T47D (cell line): Measurements from ENCODE around the gene P4HA1.
A peak's percentile ranks its signal among the peaks of the same experiment; 100 is the strongest.

Experiments
- DNase-seq, 2 experiments: peaks; one replicate each; pipeline versions ENCODE4 v3.0.0 to v3.0.0-alpha.2; 2011 to 2012; ENCODE audit warnings: low read depth in 1 of 2, low spot score in 1 of 2
- JUND ChIP-seq: IDR thresholded peaks from 2 replicates; pipeline ENCODE4 v1.6.1; 2012; ENCODE audit warnings: low read depth
- in situ Hi-C: cut with HindIII; loops from 2 replicates; pipeline ENCODE4 v1.10.0; 2016; ENCODE audit warnings: low sequenced_read_pairs, low pct_unique_long_range_greater_than_20kb

P4HA1 gene

GRCh38 chr10:73096449-73097304, at the start of gene P4HA1:
TSS of gene P4HA1 (minus strand) at chr10:73096866. CDS start at chr10:73074883, 21,983 bp downstream.
- in situ Hi-C loops: no loop called here
- no peak for TF ChIP-seq JUND
- peak; percentile 85 to 97 for DNase-seq

- DNase-seq: no peak
- TF ChIP-seq JUND: no peak
- in situ Hi-C loops: no loop called here
Measured at GRCh38 chr10:73141603-73142002, 44.9 kb upstream of the P4HA1 start.

DNA sequence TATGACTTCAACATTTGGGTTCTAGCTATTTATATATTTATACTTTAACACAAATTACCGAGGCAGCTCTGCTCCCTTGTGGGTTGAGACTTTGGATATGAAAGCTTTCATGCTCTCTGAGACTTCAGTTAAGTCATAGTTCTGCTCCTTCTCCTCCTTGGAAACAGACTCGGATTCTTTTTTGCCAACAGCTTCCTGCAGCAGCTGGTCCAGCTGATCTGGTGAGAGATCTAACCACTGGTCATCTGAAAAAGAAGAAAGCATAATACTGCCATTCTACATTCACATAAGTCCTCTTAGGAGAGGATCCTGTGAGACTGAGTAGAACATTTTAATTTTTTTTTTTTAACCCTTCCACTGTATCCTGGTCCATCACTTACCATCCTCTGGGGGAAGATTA, 42.6 kb upstream of the P4HA1 start:
- in situ Hi-C loops: no loop called here
- no peak for DNase-seq
- TF ChIP-seq JUND: no peak

- no peak for DNase-seq
- no peak for TF ChIP-seq JUND
- in situ Hi-C loops: no loop called here
Measured at GRCh38 chr10:73136627-73137026, 40.0 kb upstream of the P4HA1 start.

- in situ Hi-C loops: no loop called here
Measured at GRCh38 chr10:73134727-73135126, 38.1 kb upstream of the P4HA1 start.

GRCh38 chr10:73131913-73132686, 35.4 kb upstream of the P4HA1 start:
- no peak for TF ChIP-seq JUND
- no peak for DNase-seq
- in situ Hi-C loops: no loop called here

More at GRCh38 chr10:73134727-73135126, 38.1 kb upstream of the P4HA1 start:
- no peak for DNase-seq
- no peak for TF ChIP-seq JUND

- no peak for DNase-seq
- in situ Hi-C loops: no loop called here
- no peak for TF ChIP-seq JUND
Measured at GRCh38 chr10:73131301-73131700, 34.6 kb upstream of the P4HA1 start.

GRCh38 chr10:73126343-73126742, 29.7 kb upstream of the P4HA1 start:
- no peak for TF ChIP-seq JUND
- in situ Hi-C loops: no loop called here

GRCh38 chr10:73119952-73120351, 23.3 kb upstream of the P4HA1 start:
- TF ChIP-seq JUND: no peak
- in situ Hi-C loops: no loop called here
- DNase-seq: no peak

More at GRCh38 chr10:73126343-73126742, 29.7 kb upstream of the P4HA1 start:
- DNase-seq: no peak

GRCh38 chr10:73119457-73119856, 22.8 kb upstream of the P4HA1 start:
- DNase-seq: peak in 1 of 2 experiments; percentile 24
- TF ChIP-seq JUND: no peak
- in situ Hi-C loops: no loop called here

DNA sequence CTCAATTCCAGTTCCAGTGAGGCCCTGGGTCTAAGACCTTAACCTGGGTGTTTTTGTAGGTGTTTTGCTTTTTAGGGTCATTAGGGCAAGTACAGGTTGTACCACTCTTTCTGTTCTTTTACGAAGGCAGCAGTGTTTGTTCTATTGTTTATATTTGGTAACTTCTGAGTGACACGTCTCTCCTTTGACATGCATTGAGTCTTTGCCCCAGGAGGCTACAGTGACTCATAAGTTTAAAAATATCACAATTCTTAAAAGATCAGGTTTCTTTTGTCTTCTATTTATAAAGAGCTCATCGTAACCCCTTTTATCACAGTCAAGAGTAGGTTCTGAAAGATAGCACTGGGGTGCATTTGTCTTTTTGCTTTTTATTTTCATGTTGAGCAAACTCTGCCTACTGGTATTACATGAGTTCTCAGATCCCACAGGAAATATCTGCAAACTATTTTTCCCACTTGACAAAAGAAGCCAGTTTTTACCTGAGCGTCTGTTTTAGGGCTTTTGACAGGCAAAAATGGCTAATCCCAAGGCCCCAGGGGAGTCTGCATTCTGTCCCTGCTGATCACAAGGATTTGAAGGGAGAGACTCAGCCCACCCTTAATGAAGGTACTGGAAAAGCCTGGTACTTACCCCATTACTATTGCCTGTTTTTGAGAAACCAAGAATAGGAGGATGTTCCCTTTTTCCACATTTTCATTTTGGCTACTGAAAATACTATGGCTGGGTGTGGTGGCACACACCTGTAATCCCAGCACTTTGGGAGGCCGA, 21.5 kb upstream of the P4HA1 start:
- TF ChIP-seq JUND: no peak
- in situ Hi-C loops: no loop called here
- no peak for DNase-seq

DNA sequence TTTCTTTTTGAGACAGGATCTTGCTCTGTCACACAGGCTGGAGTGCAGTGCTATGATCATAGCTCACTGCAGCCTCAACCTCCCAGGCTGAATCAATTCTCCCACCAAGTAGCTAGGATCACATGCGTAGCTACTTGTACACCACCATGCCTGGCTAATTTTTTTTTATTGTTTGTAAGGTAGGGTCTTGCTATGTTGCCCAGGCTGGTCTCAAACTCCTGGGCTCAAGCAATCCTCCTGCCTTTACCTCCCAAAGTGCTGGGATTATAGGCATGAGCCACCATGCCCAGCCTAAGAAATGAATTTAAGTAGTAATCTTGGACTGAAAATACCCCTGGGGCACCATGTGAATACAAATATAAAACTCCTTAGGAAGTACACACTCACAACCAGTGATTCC, 19.4 kb upstream of the P4HA1 start:
- DNase-seq: no peak
- no peak for TF ChIP-seq JUND
- in situ Hi-C loops: no loop called here
